IMR-90 (cell line): ENCODE data around the gene PCDHGC5. TPM values are rescaled to one million over a fixed set of nuclear protein-coding genes. Genes with fewer than 3 reads are reported as not detected.

ENCODE experiments used
- ATAC-seq: fragments of 200-7000 bp; cut with Tn5 transposase; 2 replicates; pipeline ENCODE4 v1.9.1; 2020; ENCODE audit warnings: low read depth, mild to moderate bottlenecking, moderate library complexity
- BruUV-seq: library from RNA; stranded (reverse); fragments of 400-500 nt; replicated peaks from 2 replicates; lab custom pipeline; 2021; lab: Mats Ljungman, UMichigan
- CTCF ChIA-PET: fragments of 300-600 bp; formaldehyde crosslinking; extraction: SDS; loops from one replicate; lab custom pipeline; 2021; ENCODE audit warnings: antibody characterized with exemption; lab: Yijun Ruan, JAX
- POLR2A ChIA-PET: fragments of 300-600 bp; sonication (Branson Sonifier 250); formaldehyde crosslinking; loops from one replicate; lab custom pipeline; 2022; ENCODE audit warnings: antibody characterized with exemption; ENCODE audit not compliant: unreplicated experiment; lab: Charles Lee
- DNase-seq: peaks from one replicate; pipeline ENCODE4 v3.0.0; 2013
- H2AFZ ChIP-seq: replicated peaks from 2 replicates; pipeline ENCODE3; 2013; ENCODE audit warnings: low read length, mild to moderate bottlenecking; ENCODE audit not compliant: poor library complexity
- H2AK5ac ChIP-seq: 2 replicates; pipeline ENCODE4 v1.6.1; 2013; ENCODE audit warnings: low read depth, low read length, inconsistent platforms
- H2AK9ac ChIP-seq: replicated peaks from 2 replicates; pipeline ENCODE3; 2013; ENCODE audit warnings: mild to moderate bottlenecking, low read depth, low read length, moderate library complexity; ENCODE audit not compliant: poor library complexity
- H2BK120ac ChIP-seq: 2 replicates; pipeline ENCODE4 v1.6.1; 2013; ENCODE audit warnings: low read depth, low read length, inconsistent platforms
- H2BK15ac ChIP-seq: 3 replicates; pipeline ENCODE4 v1.6.1; 2013; ENCODE audit warnings: low read depth, low read length, inconsistent platforms
- H2BK20ac ChIP-seq: 2 replicates; pipeline ENCODE4 v1.6.1; 2013; ENCODE audit warnings: low read depth, mild to moderate bottlenecking, inconsistent platforms, low read length, moderate library complexity
- H2BK5ac ChIP-seq: 2 replicates; pipeline ENCODE4 v1.6.1; 2013; ENCODE audit warnings: mild to moderate bottlenecking, low read depth, low read length, inconsistent platforms; ENCODE audit not compliant: poor library complexity, severe bottlenecking
- H3K14ac ChIP-seq: replicated peaks from 2 replicates; pipeline ENCODE4 v1.6.1; 2013; ENCODE audit warnings: low read depth, low read length, inconsistent platforms
- H3K18ac ChIP-seq: 2 replicates; pipeline ENCODE4 v1.6.1; 2013; ENCODE audit warnings: low read depth, low read length, control low read depth
- H3K23ac ChIP-seq: 2 replicates; pipeline ENCODE4 v1.6.1; 2013; ENCODE audit warnings: low read depth, low read length, inconsistent platforms
- H3K27ac ChIP-seq: 2 replicates; pipeline ENCODE4 v1.5.1; 2013; ENCODE audit warnings: mild to moderate bottlenecking, control low read depth, low read length; ENCODE audit not compliant: insufficient read depth
- H3K27me3 ChIP-seq: 2 replicates; pipeline ENCODE4 v1.6.1; 2013; ENCODE audit warnings: low read length; ENCODE audit not compliant: control insufficient read depth, insufficient read depth
- H3K36me3 ChIP-seq: 2 replicates; pipeline ENCODE4 v1.6.1; 2013; ENCODE audit warnings: low read length, mixed read lengths; ENCODE audit not compliant: control insufficient read depth, insufficient read depth
- H3K4ac ChIP-seq: 2 replicates; pipeline ENCODE4 v1.6.1; 2013; ENCODE audit warnings: low read depth, low read length, inconsistent platforms
- H3K4me1 ChIP-seq: 2 replicates; pipeline ENCODE4 v1.6.1; 2013; ENCODE audit warnings: low read length, mixed read lengths; ENCODE audit not compliant: control insufficient read depth, insufficient read depth
- H3K4me2 ChIP-seq: 2 replicates; pipeline ENCODE4 v1.6.1; 2013; ENCODE audit warnings: low read depth, mild to moderate bottlenecking, control low read depth, low read length, moderate library complexity
- H3K4me3 ChIP-seq: 2 replicates; pipeline ENCODE4 v1.5.1; 2013; ENCODE audit warnings: low read depth, mild to moderate bottlenecking, control low read depth, low read length, moderate library complexity; ENCODE audit not compliant: insufficient read depth
- H3K56ac ChIP-seq: 2 replicates; pipeline ENCODE4 v1.6.1; 2013; ENCODE audit warnings: low read length, inconsistent platforms; ENCODE audit not compliant: insufficient read depth; ENCODE audit errors: extremely low read depth
- H3K79me1 ChIP-seq, 2 experiments: 2 replicates each; pipeline ENCODE4 v1.6.1; 2013; ENCODE audit warnings: low read length in 2 of 2, inconsistent platforms in 1 of 2, low read depth in 1 of 2
- H3K9ac ChIP-seq: 2 replicates; pipeline ENCODE4 v1.6.1; 2013; ENCODE audit warnings: low read depth, low read length, control low read depth
- H3K9me1 ChIP-seq: 2 replicates; pipeline ENCODE4 v1.6.1; 2013; ENCODE audit warnings: low read length, inconsistent platforms; ENCODE audit not compliant: insufficient read depth
- H3K9me3 ChIP-seq: 2 replicates; pipeline ENCODE4 v1.6.1; 2013; ENCODE audit warnings: low read length; ENCODE audit not compliant: control insufficient read depth, insufficient read depth
- H4K20me1 ChIP-seq: 2 replicates; pipeline ENCODE4 v1.6.1; 2013; ENCODE audit warnings: low read length, inconsistent platforms; ENCODE audit not compliant: insufficient read depth
- H4K5ac ChIP-seq: 2 replicates; pipeline ENCODE4 v1.6.1; 2013; ENCODE audit warnings: mild to moderate bottlenecking, low read depth, low read length, control low read depth
- H4K8ac ChIP-seq, 2 experiments: 2 replicates each; pipeline ENCODE4 v1.6.1; 2013; ENCODE audit warnings: low read depth in 2 of 2, low read length in 2 of 2, control low read depth in 1 of 2, inconsistent platforms in 1 of 2
- H4K91ac ChIP-seq: 2 replicates; pipeline ENCODE4 v1.6.1; 2013; ENCODE audit warnings: low read depth, low read length, inconsistent platforms; ENCODE audit not compliant: insufficient read depth
- BHLHE40 ChIP-seq: fragments of 150-350 bp; IDR thresholded peaks from 2 replicates; pipeline ENCODE4 v1.6.1; 2016; ENCODE audit warnings: mild to moderate bottlenecking, low read depth, low read length
- CEBPB ChIP-seq: IDR thresholded peaks from 2 replicates; pipeline ENCODE4 v1.6.1; 2012; ENCODE audit warnings: low read depth, low read length, improper control_type of control experiment
- CTCF ChIP-seq: conservative IDR thresholded peaks from 2 replicates; pipeline ENCODE4 v1.5.1; 2012; ENCODE audit warnings: mild to moderate bottlenecking, low read depth, low read length, improper control_type of control experiment
- ELK1 ChIP-seq: fragments of 150-350 bp; IDR thresholded peaks from 2 replicates; pipeline ENCODE4 v1.6.1; 2016; ENCODE audit warnings: low read depth, mild to moderate bottlenecking, low read length, moderate library complexity, borderline replicate concordance
- FOS ChIP-seq: fragments of 150-350 bp; IDR thresholded peaks from 2 replicates; pipeline ENCODE4 v1.6.1; 2016; ENCODE audit warnings: low read depth, low read length
- MAFK ChIP-seq: IDR thresholded peaks from 2 replicates; pipeline ENCODE4 v1.6.1; 2012; ENCODE audit warnings: low read depth, low read length, improper control_type of control experiment
- MAZ ChIP-seq: IDR thresholded peaks from 2 replicates; pipeline ENCODE4 v1.6.1; 2012; ENCODE audit warnings: low read depth, mild to moderate bottlenecking, low read length, improper control_type of control experiment, moderate library complexity, borderline replicate concordance
- MXI1 ChIP-seq: IDR thresholded peaks from 2 replicates; pipeline ENCODE4 v1.6.1; 2012; ENCODE audit warnings: low read depth, mild to moderate bottlenecking, low read length, moderate library complexity, borderline replicate concordance
- NFE2L2 ChIP-seq: fragments of 150-350 bp; IDR thresholded peaks from 2 replicates; pipeline ENCODE4 v1.6.1; 2016; ENCODE audit warnings: low read depth, mild to moderate bottlenecking, low read length
- POLR2A ChIP-seq: IDR thresholded peaks from 2 replicates; pipeline ENCODE4 v1.6.1; 2012; ENCODE audit warnings: mild to moderate bottlenecking, low read depth, low read length
- RAD21 ChIP-seq: IDR thresholded peaks from 2 replicates; pipeline ENCODE4 v1.6.1; 2012; ENCODE audit warnings: low read length, improper control_type of control experiment
- RCOR1 ChIP-seq: IDR thresholded peaks from 2 replicates; pipeline ENCODE4 v1.6.1; 2012; ENCODE audit warnings: mild to moderate bottlenecking, low read length, improper control_type of control experiment; ENCODE audit not compliant: insufficient replicate concordance
- RFX5 ChIP-seq: IDR thresholded peaks from 2 replicates; pipeline ENCODE4 v1.8.0; 2012; ENCODE audit warnings: low read depth, mild to moderate bottlenecking, low read length, moderate library complexity
- SMC3 ChIP-seq: fragments of 150-350 bp; IDR thresholded peaks from 2 replicates; pipeline ENCODE4 v1.6.1; 2016; ENCODE audit warnings: low read depth, mild to moderate bottlenecking, antibody characterized with exemption, low read length, moderate library complexity
- WGBS, 2 experiments: methylation state at CpG; one replicate each; pipeline versions ENCODE4 v1.1.5 to v1.1.7; 2013; ENCODE audit warnings: missing lambda C conversion rate in 2 of 2; ENCODE audit not compliant: insufficient read length in 1 of 2; ENCODE audit errors: extremely low coverage in 2 of 2; 5-methylcytosine and 5-hydroxymethylcytosine counted together
- dilution Hi-C: fragments of 300-500 bp; cut with HindIII; formaldehyde crosslinking; loops from one replicate; pipeline ENCODE4 v1.14.3; 2018; ENCODE audit warnings: low sequenced_read_pairs; ENCODE audit not compliant: unreplicated experiment
- in situ Hi-C: fragments of 300-500 bp; cut with MboI; formaldehyde crosslinking; loops from 3 replicates; pipeline ENCODE4 v1.14.3; 2019; ENCODE audit warnings: low sequenced_read_pairs, inconsistent platforms, mixed read lengths
- intact Hi-C: fragments of 100-400 bp; cut with micrococcal nuclease; formaldehyde crosslinking; loops from 2 replicates; pipeline ENCODE4 v1.10.0; 2022
- polyA plus RNA-seq, 3 experiments: library from polyadenylated mRNA; depleted of rRNA; stranded (reverse); fragments of >200 nt; gene quantifications; 2 replicates each; pipeline ENCODE4 v1.2.3, GENCODE V29; 2012; ENCODE audit warnings: low replicate concordance in 1 of 3
- total RNA-seq: library from RNA; depleted of rRNA; stranded (reverse); fragments of >200 nt; gene quantifications from 2 replicates; pipeline ENCODE4 v1.2.3, GENCODE V29; 2012
- TF ChIP-seq, protein P1 (sequence below): fragments of 150-350 bp; IDR thresholded peaks from 2 replicates; pipeline ENCODE4 v1.6.1; 2017; ENCODE audit warnings: mild to moderate bottlenecking, antibody characterized with exemption, low read length, low read depth

Gene PCDHGC5
- total and polyA plus RNA-seq, 2 of the 4 experiments (the other 2 are of a cell fraction): 2.9 to 3.8 TPM

DNA sequence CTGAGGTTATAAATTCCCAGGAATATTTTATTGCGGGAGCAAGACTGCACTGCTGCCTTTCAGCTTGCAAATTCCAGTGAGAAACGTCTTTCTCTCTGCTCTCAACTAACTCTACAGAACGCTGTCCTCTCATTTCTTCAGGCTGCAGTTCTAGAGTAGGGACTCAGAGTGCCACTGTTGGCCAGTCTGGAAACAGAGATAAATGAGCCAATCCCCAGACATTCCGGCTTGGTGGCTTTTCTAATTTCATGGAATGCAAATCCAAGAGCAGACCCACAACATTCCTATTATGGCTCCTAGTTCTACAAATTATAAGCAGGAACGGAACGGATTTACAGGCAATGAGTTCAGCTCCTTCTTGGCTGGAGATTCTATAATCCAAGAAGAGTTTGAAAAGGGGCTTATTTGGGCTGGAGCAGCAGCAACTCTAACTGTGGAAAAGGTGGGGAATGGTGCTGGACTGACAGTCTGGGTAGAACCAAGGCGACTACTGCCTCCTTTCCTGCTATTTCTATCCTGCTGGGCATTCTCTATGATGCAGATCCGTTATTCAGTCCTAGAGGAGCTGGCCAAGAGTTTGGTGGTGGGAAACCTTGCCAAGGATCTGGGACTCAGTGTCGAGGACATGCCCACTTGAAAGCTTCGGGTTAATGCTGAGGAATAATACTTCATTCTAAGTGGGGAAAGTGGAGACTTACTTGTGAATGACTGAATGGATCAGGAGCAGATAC lies 49.3 kb upstream of the PCDHGC5 start:
- H2AFZ ChIP-seq: no peak overlapping the region
- H3K36me3 ChIP-seq: peaks cover 11% of the 10 kb centered on the region
- no peak overlapping the region for H3K9ac ChIP-seq
- H2BK15ac ChIP-seq: no peak overlapping the region
- H3K27me3 ChIP-seq: no peaks in the 10 kb centered on the region
- ChIA-PET POLR2A (no interaction called here), CTCF (interaction anchor here (0.6 kb wide), 2 partner anchors 72 to 118 kb away, joined by 3 to 5 read pairs; no protein-coding TSS in a partner anchor)
- in situ Hi-C loops (no loop called here), intact Hi-C loops (no loop called here), dilution Hi-C loops (no loop called here)
- no peak overlapping the region for H2AK9ac ChIP-seq
- H3K4me2 ChIP-seq: no peak overlapping the region
- H2AK5ac ChIP-seq: no peak overlapping the region
- H3K9me3 ChIP-seq: peaks cover 10% of the 10 kb centered on the region; the same call in 1 of the 2 replicates
- no peaks in the 10 kb centered on the region for H4K20me1 ChIP-seq
- peaks cover 2% of the 10 kb centered on the region; the same call in 1 of the 2 replicates for H3K4me1 ChIP-seq
- ATAC-seq (no peak), DNase-seq (no peak)
- no peak overlapping the region for H3K4me3 ChIP-seq
- no peak overlapping the region for H3K23ac ChIP-seq
- no peaks in the 10 kb centered on the region for H3K9me1 ChIP-seq
- H2BK20ac ChIP-seq: no peak overlapping the region
- H3K14ac ChIP-seq: no peak overlapping the region
- no TSS peak for BruUV-seq
- no peak overlapping the region for H4K5ac ChIP-seq
- H2BK5ac ChIP-seq: no peak overlapping the region
- H3K18ac ChIP-seq: no peak overlapping the region
- no peak overlapping the region for H3K27ac ChIP-seq
- no peak overlapping the region for H4K91ac ChIP-seq
- no peak overlapping the region for H3K56ac ChIP-seq
- H3K4ac ChIP-seq: no peak overlapping the region
- 76% methylated on average over 3 of the region's 10 CpGs; no CpG with 5 or more reads in 1 of the 2 experiments for WGBS, 2 experiments
- no peak overlapping the region for H4K8ac ChIP-seq
- H2BK120ac ChIP-seq: no peak overlapping the region
- H3K79me1 ChIP-seq: peaks cover 24 to 30% of the 10 kb centered on the region in 2 experiments
- TF ChIP-seq, protein P1, sequence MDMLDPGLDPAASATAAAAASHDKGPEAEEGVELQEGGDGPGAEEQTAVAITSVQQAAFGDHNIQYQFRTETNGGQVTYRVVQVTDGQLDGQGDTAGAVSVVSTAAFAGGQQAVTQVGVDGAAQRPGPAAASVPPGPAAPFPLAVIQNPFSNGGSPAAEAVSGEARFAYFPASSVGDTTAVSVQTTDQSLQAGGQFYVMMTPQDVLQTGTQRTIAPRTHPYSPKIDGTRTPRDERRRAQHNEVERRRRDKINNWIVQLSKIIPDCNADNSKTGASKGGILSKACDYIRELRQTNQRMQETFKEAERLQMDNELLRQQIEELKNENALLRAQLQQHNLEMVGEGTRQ: no peak
- TF ChIP-seq CTCF: no peak
- no peak for TF ChIP-seq RFX5
- TF ChIP-seq MAZ: no peak
- no peak for TF ChIP-seq MAFK
- TF ChIP-seq SMC3: no peak
- no peak for TF ChIP-seq CEBPB
- TF ChIP-seq POLR2A: no peak
- TF ChIP-seq RAD21: no peak
- TF ChIP-seq MXI1: no peak
- TF ChIP-seq NFE2L2: no peak
- TF ChIP-seq ELK1: no peak
- no peak for TF ChIP-seq RCOR1
- TF ChIP-seq FOS: no peak
- TF ChIP-seq BHLHE40: no peak
